ENCODE results near the gene C2orf76.

GRCh38 chr2:119263656-119264055, 103.0 kb downstream of the C2orf76 start:
- TF ChIP-seq CTCF (IDR thresholded peaks at IDR 0.05) (no peak), POLR2AphosphoS5 (IDR thresholded peaks at IDR 0.05) (no peak)

Measured in esophagus muscularis mucosa (tissue), 3 donors.